GM19239 (cell line): ENCODE results near the gene HEPACAM.

Experiments
- DNase-seq: peaks from one replicate; pipeline ENCODE4 v3.0.0; 2011; ENCODE audit warnings: low spot score; ENCODE audit not compliant: insufficient read length
- FAIRE-seq: peaks from 2 replicates; lab custom pipeline; 2011; peaks lifted over from hg19 to GRCh38; lab: Jason Lieb, UNC

Gene HEPACAM

DNA sequence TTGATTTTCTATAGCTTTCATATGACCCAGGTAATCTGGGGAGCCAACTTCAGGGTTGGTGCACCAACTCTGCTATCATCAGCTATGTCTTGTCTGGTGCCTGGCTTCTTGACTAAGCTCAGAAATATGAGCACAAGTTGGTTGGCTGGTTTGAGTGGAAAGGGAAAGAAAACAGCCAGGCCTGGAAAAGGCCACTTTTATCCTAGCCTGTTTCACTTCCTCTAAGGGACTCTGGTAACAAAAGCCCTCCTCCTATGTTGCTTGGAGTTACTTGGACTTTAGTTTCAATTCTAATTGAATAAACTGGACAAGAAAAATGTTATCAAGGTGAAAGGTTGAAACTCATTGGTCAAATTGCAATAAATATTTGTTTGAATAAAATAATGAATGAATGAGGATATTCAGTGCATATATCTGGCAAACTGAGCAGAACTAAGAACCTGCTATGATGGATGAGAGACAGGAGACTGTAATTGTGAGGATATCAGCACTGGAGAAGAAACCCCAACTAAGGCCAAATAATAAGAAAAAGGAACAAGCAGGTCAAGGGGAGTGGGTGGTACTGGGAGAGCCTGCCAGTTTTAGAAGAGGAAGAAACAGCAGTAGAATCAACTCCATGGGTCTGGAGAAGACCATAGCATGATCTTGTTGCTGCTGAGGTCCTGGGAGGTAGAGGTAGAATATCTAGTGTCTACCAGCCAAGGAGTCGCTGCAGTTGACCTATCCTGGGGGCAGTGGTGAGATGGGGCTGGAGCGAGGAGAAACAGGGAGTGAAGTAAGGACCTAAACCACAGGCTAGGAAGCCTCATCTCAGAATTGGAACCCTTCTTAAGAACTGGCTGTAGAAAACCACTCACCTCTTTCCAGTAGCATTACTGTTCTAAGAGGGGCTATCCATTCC, 46.4 kb downstream of the HEPACAM start:
- no peak for DNase-seq
- no peak for FAIRE-seq

DNA sequence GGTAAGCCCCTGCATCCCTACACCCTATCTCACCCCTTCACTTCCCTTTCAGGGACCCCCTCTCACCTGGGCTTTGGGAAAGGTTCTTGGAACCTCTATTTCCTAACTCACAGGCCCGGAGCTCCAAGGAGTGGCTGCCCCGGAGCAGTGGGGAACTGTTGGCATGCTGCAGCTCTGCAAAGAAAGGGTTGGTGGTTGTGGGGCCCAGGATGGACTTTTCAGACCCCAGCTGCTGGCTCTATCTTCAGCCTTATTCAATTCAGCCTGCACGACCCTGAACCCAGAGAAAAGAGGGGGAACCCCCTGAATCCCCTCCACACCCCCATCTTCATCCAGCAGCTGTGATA, 48.2 kb downstream of the HEPACAM start:
- no peak for FAIRE-seq

GRCh38 chr11:124886978-124887666, 48.7 kb downstream of the HEPACAM start:
- FAIRE-seq = no peak
- no peak for DNase-seq

More for the DNA sequence above, 48.2 kb downstream of the HEPACAM start:
- no peak for DNase-seq

- FAIRE-seq = no peak
- DNase-seq = no peak
Observed at GRCh38 chr11:124886476-124886875, 49.4 kb downstream of the HEPACAM start.

DNA sequence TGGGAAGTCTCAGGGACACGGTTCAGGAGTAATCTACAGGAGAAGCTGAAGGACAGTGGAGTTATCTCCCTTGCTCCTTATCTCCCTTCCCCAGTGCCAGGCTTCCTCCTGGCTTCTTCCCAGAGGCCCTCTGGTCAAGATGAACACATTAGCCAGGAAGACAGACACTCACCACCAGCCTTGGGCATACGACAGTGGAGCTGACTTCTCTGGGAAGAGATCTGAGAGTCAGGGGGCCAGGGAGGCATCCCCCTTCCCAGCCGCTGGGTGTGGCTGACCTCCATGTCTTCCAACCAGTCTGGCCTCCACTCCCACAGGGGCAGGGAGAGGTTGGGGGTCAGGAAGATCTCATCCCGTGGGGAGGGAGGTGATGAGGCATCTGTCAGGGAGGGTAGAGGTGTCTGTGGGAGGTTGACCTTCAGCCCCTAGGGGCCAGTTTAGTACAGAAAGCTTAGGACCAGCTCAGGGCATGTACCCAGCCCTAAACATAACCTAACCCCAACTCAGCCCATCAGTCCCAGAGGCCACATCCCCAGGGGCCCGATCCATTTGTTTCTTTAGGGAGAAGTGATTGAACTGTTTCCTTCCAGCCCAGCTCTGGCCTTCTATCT, 50.9 kb downstream of the HEPACAM start:
- FAIRE-seq (no peak), DNase-seq (no peak)

GRCh38 chr11:124884340-124884739, 51.5 kb downstream of the HEPACAM start:
- DNase-seq = no peak
- no peak for FAIRE-seq

- DNase-seq = no peak
- no peak for FAIRE-seq
Observed at GRCh38 chr11:124882339-124883071, 53.3 kb downstream of the HEPACAM start.

DNA sequence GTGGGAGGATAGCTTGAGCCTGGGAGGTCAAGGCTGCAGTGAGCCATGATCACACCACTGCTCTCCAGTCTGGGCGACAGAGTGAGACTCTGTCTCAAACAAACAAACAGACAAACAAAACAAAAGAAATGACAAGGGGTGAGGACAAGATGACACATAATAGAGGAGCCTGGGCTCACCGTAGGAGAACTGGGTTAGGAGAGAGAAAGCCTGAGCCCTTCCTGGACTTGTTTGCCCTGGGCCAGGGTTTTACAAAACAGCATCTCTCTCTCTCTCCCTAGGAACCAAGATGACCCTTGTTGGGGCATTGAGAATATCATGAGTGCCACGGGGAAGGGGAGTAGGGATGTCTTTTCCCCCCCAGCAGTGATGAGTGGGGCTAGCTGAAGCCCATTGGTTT, 54.9 kb downstream of the HEPACAM start:
- no peak for DNase-seq
- FAIRE-seq = no peak

GRCh38 chr11:124880290-124880611, 55.6 kb downstream of the HEPACAM start:
- DNase-seq (no peak), FAIRE-seq (no peak)

GRCh38 chr11:124879493-124880289, 56.2 kb downstream of the HEPACAM start:
- FAIRE-seq (no peak), DNase-seq (no peak)

- DNase-seq (no peak), FAIRE-seq (no peak)
Observed at GRCh38 chr11:124878759-124879492, 56.9 kb downstream of the HEPACAM start.

- no peak for DNase-seq
- FAIRE-seq = no peak
Observed at GRCh38 chr11:124877910-124878758, 57.7 kb downstream of the HEPACAM start.

- no peak for FAIRE-seq
- no peak for DNase-seq
Observed at GRCh38 chr11:124877631-124877909, 58.3 kb downstream of the HEPACAM start.

- FAIRE-seq (no peak), DNase-seq (no peak)
Observed at GRCh38 chr11:124876818-124877630, 58.8 kb downstream of the HEPACAM start.

DNA sequence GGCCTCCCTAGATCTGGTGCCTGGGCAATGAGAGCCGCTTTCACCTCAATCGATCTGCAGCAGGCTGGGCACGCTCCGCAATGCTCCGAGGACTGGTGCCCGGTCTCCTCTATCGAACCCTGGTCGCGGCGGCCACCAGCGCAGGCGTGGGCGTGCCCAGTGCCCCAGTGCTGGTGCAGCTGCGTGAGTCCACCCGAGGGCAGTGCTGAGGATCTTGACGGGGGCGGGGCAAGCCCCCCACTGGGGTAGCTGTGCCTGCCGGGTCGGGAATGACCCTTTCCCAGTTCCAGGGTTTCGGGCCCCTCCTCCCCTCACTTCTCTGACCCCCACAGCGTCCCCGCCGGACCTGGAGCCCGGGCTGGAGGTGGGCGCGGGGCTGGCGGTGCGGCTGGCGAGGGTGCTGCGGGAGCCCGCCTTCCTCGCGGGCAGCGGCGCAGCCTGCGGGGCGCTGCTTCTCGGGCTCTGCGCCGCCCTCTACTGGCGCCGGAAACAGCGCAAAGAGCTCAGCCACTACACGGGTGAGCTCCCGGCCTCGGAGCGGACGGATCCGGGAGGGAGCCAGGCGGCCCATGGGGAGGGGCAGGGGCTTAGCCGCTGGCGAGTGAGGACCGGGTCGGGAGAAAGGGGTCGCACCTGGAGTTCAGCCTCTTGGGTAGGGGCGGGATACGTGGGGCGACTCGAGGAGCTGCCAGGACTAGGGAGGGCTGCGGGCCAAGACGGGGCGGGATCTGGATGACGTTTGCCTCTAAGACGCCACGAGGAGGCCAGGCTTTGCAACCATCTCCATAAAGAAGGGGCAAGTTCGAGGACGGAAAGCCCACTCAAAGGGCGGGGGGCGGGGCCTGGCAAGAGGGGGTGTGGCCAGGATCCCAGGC, 59.7 kb downstream of the HEPACAM start:
- peak; percentile 91 for DNase-seq
- FAIRE-seq = peak; percentile 89

DNA sequence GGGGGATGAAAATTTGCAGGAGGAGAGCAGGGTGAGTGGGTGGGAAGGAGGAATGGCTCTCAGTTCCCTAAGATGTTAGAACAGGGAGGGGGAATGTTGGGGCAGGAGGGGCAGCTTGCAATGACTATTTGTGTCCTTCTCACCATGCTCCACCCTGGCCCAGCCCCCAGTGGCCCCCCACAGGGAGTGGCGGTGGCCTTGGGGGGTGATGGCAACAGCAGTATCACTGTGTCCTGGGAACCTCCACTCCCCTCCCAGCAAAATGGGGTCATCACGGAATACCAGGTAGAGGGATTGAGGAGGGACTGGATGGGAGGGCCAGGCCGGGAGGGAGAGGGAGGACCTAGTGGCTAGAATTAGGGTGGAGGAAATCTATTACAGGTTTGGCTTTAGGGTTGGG, 60.4 kb downstream of the HEPACAM start:
- FAIRE-seq = no peak

More for the DNA sequence above, 60.4 kb downstream of the HEPACAM start:
- no peak for DNase-seq
